GM12875 (cell line): ENCODE measurements around the gene TSSC4.

ENCODE experiments used
- H3K4me3 ChIP-seq: one replicate; pipeline ENCODE4 v1.5.1; 2011; ENCODE audit warnings: low read depth, low read length, control low read depth
- TF ChIP-seq, protein P1 (sequence below): IDR thresholded peaks from 2 replicates; pipeline ENCODE4 v1.5.1; 2011; ENCODE audit warnings: low read depth, mild to moderate bottlenecking, control low read depth, inconsistent platforms, low read length, moderate library complexity, borderline replicate concordance; ENCODE audit not compliant: insufficient read depth

The TSSC4 gene

DNA sequence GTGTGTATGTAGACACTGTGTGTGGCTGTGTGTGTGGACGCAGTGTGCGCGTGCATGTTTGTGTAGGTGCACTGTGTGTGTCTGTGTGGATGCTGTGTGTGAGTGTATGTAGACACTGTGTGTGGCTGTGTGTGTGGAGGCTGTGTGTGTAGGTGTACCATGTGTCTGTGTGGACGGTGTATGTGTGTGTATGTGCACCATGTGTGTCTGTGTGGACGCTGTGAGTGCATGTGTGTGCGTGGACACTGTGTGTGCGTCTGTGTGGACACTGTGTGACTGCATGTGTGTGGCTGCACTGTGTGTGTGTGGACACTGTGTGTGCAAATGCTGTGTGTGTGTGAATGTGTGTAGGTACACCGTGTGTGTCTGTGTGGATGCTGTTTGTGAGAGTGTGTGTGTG, 33.5 kb downstream of the TSSC4 start:
- TF ChIP-seq, protein P1, sequence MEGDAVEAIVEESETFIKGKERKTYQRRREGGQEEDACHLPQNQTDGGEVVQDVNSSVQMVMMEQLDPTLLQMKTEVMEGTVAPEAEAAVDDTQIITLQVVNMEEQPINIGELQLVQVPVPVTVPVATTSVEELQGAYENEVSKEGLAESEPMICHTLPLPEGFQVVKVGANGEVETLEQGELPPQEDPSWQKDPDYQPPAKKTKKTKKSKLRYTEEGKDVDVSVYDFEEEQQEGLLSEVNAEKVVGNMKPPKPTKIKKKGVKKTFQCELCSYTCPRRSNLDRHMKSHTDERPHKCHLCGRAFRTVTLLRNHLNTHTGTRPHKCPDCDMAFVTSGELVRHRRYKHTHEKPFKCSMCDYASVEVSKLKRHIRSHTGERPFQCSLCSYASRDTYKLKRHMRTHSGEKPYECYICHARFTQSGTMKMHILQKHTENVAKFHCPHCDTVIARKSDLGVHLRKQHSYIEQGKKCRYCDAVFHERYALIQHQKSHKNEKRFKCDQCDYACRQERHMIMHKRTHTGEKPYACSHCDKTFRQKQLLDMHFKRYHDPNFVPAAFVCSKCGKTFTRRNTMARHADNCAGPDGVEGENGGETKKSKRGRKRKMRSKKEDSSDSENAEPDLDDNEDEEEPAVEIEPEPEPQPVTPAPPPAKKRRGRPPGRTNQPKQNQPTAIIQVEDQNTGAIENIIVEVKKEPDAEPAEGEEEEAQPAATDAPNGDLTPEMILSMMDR, result no peak
- H3K4me3 ChIP-seq, result no peak overlapping the region

GRCh38 chr11:2434506-2435255, 34.1 kb downstream of the TSSC4 start:
- TF ChIP-seq, protein P1, result no peak

DNA sequence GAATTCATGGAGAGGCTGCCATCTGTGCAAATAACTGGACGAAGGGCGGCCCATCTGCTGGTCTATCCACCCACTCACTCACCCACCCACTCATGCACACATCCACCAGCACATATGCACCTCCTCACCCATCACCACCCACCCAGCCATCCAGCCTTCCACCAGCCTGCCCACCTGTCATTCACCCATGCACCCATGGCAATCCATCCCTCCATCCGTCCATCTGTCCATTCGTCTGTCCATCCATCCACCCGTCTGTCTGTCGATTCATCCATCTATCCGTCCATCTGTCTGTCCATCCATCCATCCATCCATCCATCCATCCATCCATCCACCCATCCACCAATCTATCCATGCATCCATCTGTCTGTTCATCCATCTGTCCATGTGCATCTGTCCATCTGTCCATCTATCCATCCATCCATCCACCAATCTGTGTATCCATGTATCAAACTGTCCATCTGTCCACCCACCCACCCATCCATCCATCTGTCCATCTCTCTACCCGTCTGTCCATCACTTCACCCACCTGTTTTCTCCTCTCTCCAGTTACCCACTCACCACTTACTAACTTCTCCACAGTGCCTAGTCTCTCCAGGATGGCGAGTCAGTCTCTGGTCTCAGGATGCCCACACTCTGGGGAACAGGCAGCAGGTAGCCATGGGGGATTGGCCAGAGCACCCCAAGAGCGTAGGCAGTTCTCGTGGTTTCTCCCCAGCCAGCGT, 34.9 kb downstream of the TSSC4 start:
- H3K4me3 ChIP-seq, result no peak overlapping the region
- TF ChIP-seq, protein P1, result no peak

More at GRCh38 chr11:2434506-2435255, 34.1 kb downstream of the TSSC4 start:
- no peak overlapping the region for H3K4me3 ChIP-seq

DNA sequence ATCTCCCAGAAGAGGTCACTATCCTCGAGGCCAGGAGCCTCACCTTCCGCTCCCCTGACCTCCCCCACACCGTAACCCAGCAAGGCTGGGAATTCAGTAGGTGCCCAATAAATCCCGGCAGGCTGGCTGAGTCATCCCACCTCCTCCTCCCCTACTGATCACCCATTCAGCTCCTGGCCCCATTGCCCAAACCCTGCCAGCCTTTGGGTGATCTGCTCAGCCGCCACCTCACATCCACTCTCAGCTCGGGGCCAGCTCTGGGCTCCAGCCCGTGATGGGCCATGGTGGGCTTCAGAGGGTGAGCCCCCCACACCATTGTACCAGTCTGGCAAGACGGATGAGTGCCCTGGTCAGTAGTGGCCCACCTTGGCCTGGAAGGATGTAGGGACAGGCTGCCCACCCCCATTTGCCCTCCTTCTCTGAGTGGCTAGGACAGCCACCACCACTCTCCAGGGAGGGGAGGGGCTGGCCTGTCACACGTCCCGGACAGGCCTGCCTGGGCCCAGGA, 35.5 kb downstream of the TSSC4 start:
- TF ChIP-seq, protein P1, result no peak
- H3K4me3 ChIP-seq, result no peak overlapping the region

GRCh38 chr11:2436521-2437031, 36.0 kb downstream of the TSSC4 start:
- no peak overlapping the region for H3K4me3 ChIP-seq
- TF ChIP-seq, protein P1, result no peak

GRCh38 chr11:2437516-2437915, 37.0 kb downstream of the TSSC4 start:
- TF ChIP-seq, protein P1, result no peak
- no peak overlapping the region for H3K4me3 ChIP-seq
